HCT116 (cell line): Measurements from ENCODE around the gene EMX1. TPM values are rescaled to one million over a fixed set of nuclear protein-coding genes. Genes with fewer than 3 reads are reported as not detected.

Experiments
- ATAC-seq: fragments of 200-7000 bp; cut with Tn5 transposase; 2 replicates; pipeline ENCODE4 v1.9.1; 2020; ENCODE audit warnings: mild to moderate bottlenecking, moderate library complexity
- BruUV-seq: library from RNA; stranded (reverse); fragments of 400-500 nt; replicated peaks from 2 replicates; lab custom pipeline; 2021; lab: Mats Ljungman, UMichigan
- CTCF ChIA-PET: fragments of 300-600 bp; sonication (Branson Sonifier 250); formaldehyde crosslinking; loops from one replicate; lab custom pipeline; 2021; ENCODE audit warnings: antibody characterized with exemption; lab: Charles Lee
- POLR2A ChIA-PET: fragments of 300-600, 350-600 bp; sonication (Branson Sonifier 250); formaldehyde crosslinking; loops from one replicate; lab custom pipeline; 2021; ENCODE audit warnings: antibody characterized with exemption; lab: Charles Lee
- RAD21 ChIA-PET, 2 experiments: fragments of 300-600 bp; sonication (Branson Sonifier 250); formaldehyde crosslinking; loops; one replicate each; lab custom pipeline; 2023; ENCODE audit warnings: low total read pairs in 2 of 2; ENCODE audit not compliant: uncharacterized antibody in 2 of 2, unreplicated experiment in 2 of 2, low non-redundant PET in 1 of 2; lab: Charles Lee
- DNase-seq: peaks from one replicate; pipeline ENCODE4 v3.0.0-alpha.2; 2010; ENCODE audit warnings: low read depth, low spot score
- H2AFZ ChIP-seq: fragments of 200-600 bp; shearing (Covaris generic), sonication (generic); 2 replicates; pipeline ENCODE4 v1.6.1; 2017; ENCODE audit warnings: low read depth, mixed run types, mixed read lengths, antibody characterized with exemption, low read length; ENCODE audit not compliant: poor library complexity, severe bottlenecking
- H3K27ac ChIP-seq: 2 replicates; pipeline ENCODE4 v1.5.1; 2012; ENCODE audit warnings: low read depth, low read length
- H3K27me3 ChIP-seq: fragments of 200-600 bp; sonication (generic); 2 replicates; pipeline ENCODE4 v1.6.1; 2016; ENCODE audit warnings: mixed run types, low read length, mixed read lengths; ENCODE audit not compliant: insufficient read depth
- H3K36me3 ChIP-seq, 2 experiments: fragments of 200-500 bp in 1 of 2; fragments of 200-600 bp in 1 of 2; sonication (Bioruptor generic) in 1 of 2; sonication (generic) in 1 of 2; 2 replicates each; pipeline versions ENCODE4 v1.5.1 to v1.6.1; 2014 to 2016; ENCODE audit warnings: low read length in 2 of 2, inconsistent platforms in 1 of 2, mixed read lengths in 1 of 2, mixed run types in 1 of 2; ENCODE audit not compliant: insufficient read depth in 2 of 2, control insufficient read depth in 1 of 2
- H3K4me1 ChIP-seq, 2 experiments: fragments of 200-600 bp in 1 of 2; sonication (generic) in 1 of 2; 2 replicates each; pipeline versions ENCODE4 v1.5.1 to v1.6.1; 2012 to 2017; ENCODE audit warnings: low read length in 2 of 2, inconsistent platforms in 1 of 2, mild to moderate bottlenecking in 1 of 2, mixed read lengths in 1 of 2, mixed run types in 1 of 2, moderate library complexity in 1 of 2; ENCODE audit not compliant: insufficient read depth in 2 of 2, control insufficient read depth in 1 of 2
- H3K4me2 ChIP-seq: fragments of 200-600 bp; sonication (generic); 2 replicates; pipeline ENCODE4 v1.6.1; 2017; ENCODE audit warnings: mixed run types, low read length, mixed read lengths
- H3K4me3 ChIP-seq, 2 experiments: fragments of 200-600 bp in 1 of 2; sonication (generic) in 1 of 2; replicated peaks in 1 of 2; 2 replicates each; pipeline ENCODE4 v1.5.1; 2011 to 2016; ENCODE audit warnings: low read length in 2 of 2, control low read depth in 1 of 2, low read depth in 1 of 2, mild to moderate bottlenecking in 1 of 2, mixed read lengths in 1 of 2, mixed run types in 1 of 2
- H3K79me2 ChIP-seq: fragments of 200-600 bp; sonication (generic); 2 replicates; pipeline ENCODE4 v1.6.1; 2017; ENCODE audit warnings: mild to moderate bottlenecking, mixed run types, low read length, moderate library complexity, mixed read lengths; ENCODE audit not compliant: insufficient read depth
- H3K9ac ChIP-seq: fragments of 200-600 bp; sonication (generic); 2 replicates; pipeline ENCODE4 v1.6.1; 2016; ENCODE audit warnings: low read length, mixed read lengths
- H3K9me2 ChIP-seq: fragments of 200-600 bp; sonication (generic), shearing (Covaris generic); 2 replicates; pipeline ENCODE4 v1.6.1; 2017; ENCODE audit warnings: mixed run types, mild to moderate bottlenecking, moderate library complexity; ENCODE audit not compliant: insufficient read depth
- H3K9me3 ChIP-seq, 2 experiments: fragments of 200-500 bp in 1 of 2; fragments of 200-600 bp in 1 of 2; sonication (Bioruptor generic) in 1 of 2; sonication (generic) in 1 of 2; 2 replicates each; pipeline ENCODE4 v1.6.1; 2014 to 2017; ENCODE audit warnings: low read length in 2 of 2, mixed read lengths in 2 of 2, inconsistent platforms in 1 of 2, low read depth in 1 of 2, mild to moderate bottlenecking in 1 of 2, mixed run types in 1 of 2, moderate library complexity in 1 of 2; ENCODE audit not compliant: control insufficient read depth in 1 of 2, insufficient read depth in 1 of 2
- H4K20me1 ChIP-seq: fragments of 200-600 bp; sonication (generic), shearing (Covaris generic); 2 replicates; pipeline ENCODE4 v1.6.1; 2017; ENCODE audit warnings: mixed run types, mild to moderate bottlenecking, moderate library complexity; ENCODE audit not compliant: insufficient read depth
- CEBPB ChIP-seq: IDR thresholded peaks from 2 replicates; pipeline ENCODE4 v1.6.1; 2012; ENCODE audit warnings: low read depth
- EGR1 ChIP-seq: IDR thresholded peaks from 2 replicates; pipeline ENCODE4 v1.6.1; 2012; ENCODE audit warnings: low read depth
- EZH2 ChIP-seq: fragments of 200-600 bp; sonication (generic); IDR thresholded peaks from 2 replicates; pipeline ENCODE4 v1.6.1; 2017; ENCODE audit warnings: antibody characterized with exemption, mixed run types
- EZH2phosphoT487 ChIP-seq: fragments of 200-600 bp; IDR thresholded peaks from 2 replicates; pipeline ENCODE4 v1.6.1; 2018; ENCODE audit warnings: antibody characterized with exemption, borderline replicate concordance
- JUND ChIP-seq: IDR thresholded peaks from 2 replicates; pipeline ENCODE4 v1.6.1; 2012
- RAD21 ChIP-seq: IDR thresholded peaks from 2 replicates; pipeline ENCODE4 v1.6.1; 2012; ENCODE audit warnings: low read depth, mild to moderate bottlenecking
- REST ChIP-seq: IDR thresholded peaks from 2 replicates; pipeline ENCODE4 v1.6.1; 2012; ENCODE audit warnings: low read depth
- TCF7L2 ChIP-seq: IDR thresholded peaks from 2 replicates; pipeline ENCODE4 v1.7.0; 2011; ENCODE audit warnings: borderline replicate concordance, inconsistent platforms; ENCODE audit not compliant: insufficient read depth, insufficient read length; ENCODE audit errors: extremely low read depth
- ZNF274 ChIP-seq: fragments of 200-500 bp; sonication (Bioruptor generic); IDR thresholded peaks from 2 replicates; pipeline ENCODE4 v1.6.1; 2014; ENCODE audit warnings: mild to moderate bottlenecking, low read depth, low read length, inconsistent platforms
- intact Hi-C: fragments of 100-400 bp; cut with micrococcal nuclease; formaldehyde crosslinking; loops from 2 replicates; pipeline ENCODE4 v1.10.0; 2022
- total RNA-seq: library from RNA; stranded (reverse); gene quantifications from one replicate; pipeline ENCODE4 v1.2.1, GENCODE V29; 2021; ENCODE audit not compliant: unreplicated experiment

Gene EMX1
- total RNA-seq, 1 experiment from 2014 or later = 3.1 TPM

- TF ChIP-seq TCF7L2 = no peak
- TF ChIP-seq, all 23 proteins: peak for 0
Observed at GRCh38 chr2:72942881-72943418, 25.6 kb downstream of the EMX1 start (continued).

- Histone ChIP-seq H3K79me2 (no peaks in the 10 kb centered on the region), H3K36me3 (no peaks in the 10 kb centered on the region), H3K9ac (no peak overlapping the region), H3K27ac (no peak overlapping the region), H3K4me1 (no peaks in the 10 kb centered on the region), H3K4me2 (no peak overlapping the region), H4K20me1 (no peaks in the 10 kb centered on the region), H3K27me3 (no peaks in the 10 kb centered on the region), H3K4me3 (no peak overlapping the region), H2AFZ (no peak overlapping the region), H3K9me3 (no peaks in the 10 kb centered on the region), H3K9me2 (no peaks in the 10 kb centered on the region)
- ChIA-PET CTCF (no interaction called here), POLR2A (no interaction called here), RAD21 (no interaction called here)
- ATAC-seq (no peak), DNase-seq (no peak)
- intact Hi-C loops = no loop called here
- BruUV-seq = no TSS peak
- no peak for TF ChIP-seq REST
- TF ChIP-seq EZH2 = no peak
- TF ChIP-seq EZH2phosphoT487 = no peak
- no peak for TF ChIP-seq JUND
- no peak for TF ChIP-seq CEBPB
- no peak for TF ChIP-seq ZNF274
- TF ChIP-seq EGR1 = no peak
- no peak for TF ChIP-seq RAD21
Observed at GRCh38 chr2:72943540-72944395, 26.4 kb downstream of the EMX1 start.
